ENCODE data around the gene TBP. TPM values are rescaled to one million over a fixed set of nuclear protein-coding genes. Genes with fewer than 3 reads are reported as not detected.
A peak's percentile ranks its signal among the peaks of the same experiment; 100 is the strongest.
"Not testable (repeated sequence)": the region's sequence is repeated elsewhere in the genome, so short reads cannot be mapped to it uniquely, and the experiment has no call there.

The TBP gene
- total RNA-seq, 1 donor from 2014 or later: 15.5 TPM

DNA sequence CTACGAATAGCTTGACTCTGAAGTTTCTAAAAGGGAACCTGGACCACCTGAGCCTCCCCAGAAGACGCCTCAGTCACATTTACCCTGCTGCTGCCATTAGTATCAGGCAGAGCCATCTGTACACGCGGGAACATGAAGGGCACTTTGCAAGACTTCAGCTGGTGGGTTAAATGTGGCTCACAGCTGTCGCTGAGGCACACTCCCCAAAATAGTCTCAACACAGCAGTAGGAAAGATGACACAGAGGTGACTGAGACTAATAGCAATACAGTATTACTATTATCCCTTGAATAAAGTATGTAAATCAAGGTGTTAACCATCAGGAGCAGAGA is 30.0 kb upstream of the TBP start:
- no peak overlapping the region for H3K4me3 ChIP-seq (ENCODE audit: low read depth, low read length)
- DNase-seq (ENCODE audit: low read depth): no peak
- no peak for TF ChIP-seq CTCF (conservative IDR thresholded peaks at IDR 0.05; ENCODE audit: low read depth, low read length)

DNA sequence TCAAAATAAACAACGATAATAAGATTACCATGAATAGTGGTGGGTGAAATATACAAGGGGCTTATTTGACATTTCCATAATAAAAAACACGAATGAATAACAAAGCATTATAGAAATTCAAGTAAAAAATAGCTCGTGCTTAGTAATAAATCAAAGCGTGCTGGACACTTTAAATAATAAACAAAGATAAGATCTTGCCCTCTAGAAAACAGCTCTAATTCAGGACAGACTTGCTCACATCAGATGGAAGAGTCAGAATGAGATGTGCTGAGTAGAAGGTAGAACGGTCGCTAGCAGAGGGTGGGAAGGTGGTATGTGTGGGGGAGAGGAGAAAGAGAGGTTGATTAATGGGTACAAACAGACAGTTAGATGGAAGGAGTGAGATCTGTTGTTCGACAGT is 28.4 kb upstream of the TBP start:
- no peak overlapping the region for H3K4me3 ChIP-seq (ENCODE audit: low read depth, low read length)
- DNase-seq (ENCODE audit: low read depth): no peak
- no peak for TF ChIP-seq CTCF (conservative IDR thresholded peaks at IDR 0.05; ENCODE audit: low read depth, low read length)

DNA sequence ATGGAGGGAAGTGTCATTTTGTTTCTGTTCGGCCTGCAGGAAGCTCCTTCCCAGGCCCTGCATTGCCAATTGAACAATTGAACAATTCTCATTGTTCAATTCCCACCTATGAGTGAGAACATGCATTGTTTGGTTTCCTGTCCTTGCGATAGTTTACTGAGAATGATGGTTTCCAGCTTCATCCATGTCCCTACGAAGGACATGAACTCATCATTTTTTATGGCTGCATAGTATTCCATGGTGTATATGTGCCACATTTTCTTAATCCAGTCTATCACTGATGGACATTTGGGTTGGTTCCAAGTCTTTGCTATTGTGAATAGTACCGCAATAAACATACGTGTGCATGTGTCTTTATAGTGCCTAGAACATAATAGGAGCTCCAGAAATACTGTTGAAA is 26.2 kb upstream of the TBP start:
- H3K4me3 ChIP-seq (ENCODE audit: low read depth, low read length); DNase-seq (ENCODE audit: low read depth): not testable (repeated sequence)

- TF ChIP-seq CTCF (conservative IDR thresholded peaks at IDR 0.05; ENCODE audit: low read depth, low read length): peak; percentile 97
- no peak for DNase-seq (ENCODE audit: low read depth)
- H3K4me3 ChIP-seq (ENCODE audit: low read depth, low read length): no peak overlapping the region
Measured at GRCh38 chr6:170529839-170530469, 24.2 kb upstream of the TBP start.

GRCh38 chr6:170532867-170533488 is 21.2 kb upstream of the TBP start:
- TF ChIP-seq CTCF (conservative IDR thresholded peaks at IDR 0.05; ENCODE audit: low read depth, low read length): no peak
- DNase-seq (ENCODE audit: low read depth): no peak
- H3K4me3 ChIP-seq (ENCODE audit: low read depth, low read length): no peak overlapping the region

DNA sequence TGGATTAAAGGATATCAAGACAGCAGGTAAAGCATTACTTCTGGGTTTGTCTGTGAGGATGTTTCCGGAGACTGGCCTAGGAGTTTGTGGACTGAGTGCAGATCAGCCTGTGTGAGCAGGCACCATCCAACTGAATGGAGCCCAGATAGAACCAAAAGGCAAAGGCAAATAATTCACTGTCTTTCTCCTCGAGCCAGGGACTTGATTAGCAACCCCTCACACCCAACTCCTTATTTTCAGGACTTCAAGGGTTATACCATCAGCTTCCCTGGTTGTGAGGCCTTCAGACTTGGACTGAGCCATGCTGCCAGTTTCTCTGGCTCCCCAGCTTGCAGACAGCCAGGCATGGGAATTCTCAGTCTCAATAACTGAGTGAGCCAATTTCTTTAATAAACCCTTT is 20.4 kb upstream of the TBP start:
- no peak for DNase-seq (ENCODE audit: low read depth)
- no peak overlapping the region for H3K4me3 ChIP-seq (ENCODE audit: low read depth, low read length)
- no peak for TF ChIP-seq CTCF (conservative IDR thresholded peaks at IDR 0.05; ENCODE audit: low read depth, low read length)

DNA sequence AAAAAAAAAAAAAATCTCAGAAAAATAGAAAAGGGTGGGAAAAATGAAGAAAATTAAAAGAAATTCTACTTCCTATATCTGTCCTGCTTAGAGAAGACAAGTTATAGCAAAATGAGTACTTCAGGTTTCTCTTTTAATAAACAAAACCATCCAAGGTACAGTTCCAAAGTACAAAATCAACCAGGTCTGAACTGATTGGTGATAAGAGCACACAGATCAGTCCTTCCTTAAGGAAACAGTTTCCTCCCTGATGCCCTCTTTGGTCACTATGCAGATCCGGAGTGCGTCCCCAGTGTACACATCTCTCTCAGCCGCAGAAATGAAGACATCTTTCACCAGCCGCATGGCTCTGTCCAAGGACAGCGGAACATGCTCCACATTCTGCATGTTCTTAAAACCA is 19.2 kb upstream of the TBP start:
- no peak for DNase-seq (ENCODE audit: low read depth)
- H3K4me3 ChIP-seq (ENCODE audit: low read depth, low read length): no peak overlapping the region
- no peak for TF ChIP-seq CTCF (conservative IDR thresholded peaks at IDR 0.05; ENCODE audit: low read depth, low read length)
